SK-N-SH treated with all-trans-retinoic acid at 6 μM for 48 hours (cell line): ENCODE results near the gene GRIN3A.

ENCODE experiments used
- BACH2 ChIP-seq: fragments of 250-450 bp; sonication (Bioruptor Pico); IDR thresholded peaks from 2 replicates; pipeline ENCODE4 v1.9.0; 2021; ENCODE audit warnings: mild to moderate bottlenecking, borderline replicate concordance
- GLIS3 ChIP-seq: fragments of 250-450 bp; sonication (Bioruptor Pico); IDR thresholded peaks from 2 replicates; pipeline ENCODE4 v1.5.0; 2020; ENCODE audit warnings: mild to moderate bottlenecking, moderate library complexity
- PATZ1 ChIP-seq: fragments of 250-450 bp; sonication (Bioruptor Pico); IDR thresholded peaks from 2 replicates; pipeline ENCODE4 v1.8.0; 2020; ENCODE audit warnings: mild to moderate bottlenecking, moderate library complexity, borderline replicate concordance
- TSHZ2 ChIP-seq: fragments of 250-450 bp; sonication (Bioruptor Pico); IDR thresholded peaks from 2 replicates; pipeline ENCODE4 v1.5.0; 2020; ENCODE audit warnings: mild to moderate bottlenecking, moderate library complexity
- ZFP30 ChIP-seq: fragments of 450-650 bp; formaldehyde crosslinking; IDR thresholded peaks from 2 replicates; pipeline ENCODE4 v1.5.0; 2022; ENCODE audit warnings: mild to moderate bottlenecking, moderate library complexity

GRCh38 chr9:101668421-101668820, 70.0 kb downstream of the GRIN3A start:
- no peak for TF ChIP-seq BACH2 (CRISPR knock-in tag)
- TF ChIP-seq TSHZ2 (CRISPR knock-in tag), result no peak
- no peak for TF ChIP-seq PATZ1
- TF ChIP-seq GLIS3 (CRISPR knock-in tag), result no peak
- TF ChIP-seq ZFP30 (CRISPR knock-in tag), result no peak
